SJSA1 (cell line): ENCODE results near the gene NCK2. TPM values are rescaled to one million over a fixed set of nuclear protein-coding genes. Genes with fewer than 3 reads are reported as not detected.

Experiments used
- DNase-seq, 2 experiments: peaks; one replicate each; pipeline ENCODE4 v3.0.0-alpha.2; 2015 to 2020; ENCODE audit warnings: low spot score in 2 of 2, low read depth in 1 of 2
- H3K27ac ChIP-seq: fragments of 250-450 bp; sonication (Bioruptor Pico); 2 replicates; pipeline ENCODE4 v1.5.1; 2020; ENCODE audit warnings: mild to moderate bottlenecking, moderate library complexity
- H3K27me3 ChIP-seq: fragments of 250-450 bp; sonication (Bioruptor Pico); replicated peaks from 2 replicates; pipeline ENCODE4 v1.5.1; 2020; ENCODE audit warnings: mild to moderate bottlenecking, moderate library complexity
- H3K36me3 ChIP-seq: fragments of 250-450 bp; sonication (Bioruptor Pico); 2 replicates; pipeline ENCODE4 v1.5.1; 2020; ENCODE audit warnings: mild to moderate bottlenecking
- H3K4me1 ChIP-seq: fragments of 250-450 bp; sonication (Bioruptor Pico); replicated peaks from 2 replicates; pipeline ENCODE4 v1.6.1; 2021; ENCODE audit warnings: mild to moderate bottlenecking
- H3K4me3 ChIP-seq: fragments of 250-450 bp; sonication (Bioruptor Pico); 2 replicates; pipeline ENCODE4 v1.5.1; 2020; ENCODE audit warnings: mild to moderate bottlenecking
- H3K9me3 ChIP-seq: fragments of 250-450 bp; sonication (Bioruptor Pico); replicated peaks from 2 replicates; pipeline ENCODE4 v1.5.1; 2020; ENCODE audit warnings: mild to moderate bottlenecking
- total RNA-seq: library from RNA; depleted of rRNA; stranded (reverse); fragments of >200 nt; shearing (Covaris generic); gene quantifications from 2 replicates; pipeline ENCODE4 v1.2.3, GENCODE V29; 2014

The NCK2 gene
- total RNA-seq, 1 experiment from 2014 or later: 47.1 TPM

GRCh38 chr2:105872142-105872728, 127.5 kb downstream of the NCK2 start:
- H3K27ac ChIP-seq: no peak overlapping the region

GRCh38 chr2:105872830-105873229, 128.1 kb downstream of the NCK2 start:
- no peak overlapping the region for H3K27ac ChIP-seq
- H3K4me1 ChIP-seq: peaks cover 18% of the 10 kb centered on the region
- no peak overlapping the region for H3K4me3 ChIP-seq
- H3K36me3 ChIP-seq: no peaks in the 10 kb centered on the region
- no peaks in the 10 kb centered on the region for H3K27me3 ChIP-seq
- no peak for DNase-seq
- H3K9me3 ChIP-seq: no peaks in the 10 kb centered on the region

More at GRCh38 chr2:105872142-105872728, 127.5 kb downstream of the NCK2 start:
- peaks cover 24% of the 10 kb centered on the region for H3K4me1 ChIP-seq
- H3K36me3 ChIP-seq: no peaks in the 10 kb centered on the region
- no peak overlapping the region for H3K4me3 ChIP-seq
- no peaks in the 10 kb centered on the region for H3K27me3 ChIP-seq
- no peaks in the 10 kb centered on the region for H3K9me3 ChIP-seq
- DNase-seq: no peak

GRCh38 chr2:105873281-105873680, 128.6 kb downstream of the NCK2 start:
- DNase-seq: no peak
- H3K27me3 ChIP-seq: no peaks in the 10 kb centered on the region
- H3K9me3 ChIP-seq: no peaks in the 10 kb centered on the region
- no peak overlapping the region for H3K4me3 ChIP-seq
- no peak overlapping the region; the same call in 1 of the 2 replicates for H3K27ac ChIP-seq
- no peaks in the 10 kb centered on the region for H3K36me3 ChIP-seq
- H3K4me1 ChIP-seq: peaks cover 16% of the 10 kb centered on the region

- no peaks in the 10 kb centered on the region for H3K9me3 ChIP-seq
- H3K27ac ChIP-seq: no peak overlapping the region; the same call in 1 of the 2 replicates
- H3K36me3 ChIP-seq: no peaks in the 10 kb centered on the region
- H3K4me1 ChIP-seq: peaks cover 16% of the 10 kb centered on the region
- H3K27me3 ChIP-seq: no peaks in the 10 kb centered on the region
- no peak overlapping the region for H3K4me3 ChIP-seq
- peak; percentile 88 to 90 for DNase-seq
These were observed 129.0 kb downstream of the NCK2 start for GRCh38 chr2:105873721-105874120.

GRCh38 chr2:105874466-105874865, 129.8 kb downstream of the NCK2 start:
- H3K27ac ChIP-seq: peak overlapping the region; percentile 4; the same call in 1 of the 2 replicates
- no peak for DNase-seq
- no peaks in the 10 kb centered on the region for H3K27me3 ChIP-seq
- no peaks in the 10 kb centered on the region for H3K9me3 ChIP-seq
- no peak overlapping the region for H3K4me3 ChIP-seq
- peaks cover 16% of the 10 kb centered on the region for H3K4me1 ChIP-seq
- H3K36me3 ChIP-seq: no peaks in the 10 kb centered on the region

GRCh38 chr2:105875241-105875640, 130.5 kb downstream of the NCK2 start:
- no peak for DNase-seq
- no peaks in the 10 kb centered on the region for H3K27me3 ChIP-seq
- peaks cover 16% of the 10 kb centered on the region for H3K4me1 ChIP-seq
- H3K9me3 ChIP-seq: no peaks in the 10 kb centered on the region
- H3K36me3 ChIP-seq: no peaks in the 10 kb centered on the region
- no peak overlapping the region for H3K27ac ChIP-seq
- no peak overlapping the region for H3K4me3 ChIP-seq

- Histone ChIP-seq H3K27ac (no peak overlapping the region), H3K4me3 (no peak overlapping the region), H3K9me3 (no peaks in the 10 kb centered on the region), H3K36me3 (no peaks in the 10 kb centered on the region), H3K4me1 (peaks cover 16% of the 10 kb centered on the region), H3K27me3 (no peaks in the 10 kb centered on the region)
- no peak for DNase-seq
These were observed 131.5 kb downstream of the NCK2 start for GRCh38 chr2:105876191-105876590.

GRCh38 chr2:105877945-105878344, 133.2 kb downstream of the NCK2 start:
- Histone ChIP-seq H3K4me3 (no peak overlapping the region), H3K27me3 (no peaks in the 10 kb centered on the region), H3K9me3 (no peaks in the 10 kb centered on the region), H3K36me3 (peaks cover 4% of the 10 kb centered on the region; the same call in 1 of the 2 replicates), H3K27ac (no peak overlapping the region), H3K4me1 (peaks cover 16% of the 10 kb centered on the region)
- no peak for DNase-seq

- Histone ChIP-seq H3K27ac (no peak overlapping the region), H3K36me3 (peaks cover 4% of the 10 kb centered on the region; the same call in 1 of the 2 replicates), H3K27me3 (no peaks in the 10 kb centered on the region), H3K4me1 (peaks cover 3% of the 10 kb centered on the region), H3K4me3 (no peak overlapping the region), H3K9me3 (no peaks in the 10 kb centered on the region)
- DNase-seq: no peak
These were observed 134.5 kb downstream of the NCK2 start for GRCh38 chr2:105879106-105879802.

GRCh38 chr2:105879803-105880300, 135.1 kb downstream of the NCK2 start:
- no peak overlapping the region for H3K27ac ChIP-seq
- no peak for DNase-seq
- H3K36me3 ChIP-seq: peaks cover 7% of the 10 kb centered on the region; the same call in 1 of the 2 replicates
- H3K9me3 ChIP-seq: no peaks in the 10 kb centered on the region
- no peak overlapping the region for H3K4me3 ChIP-seq
- no peaks in the 10 kb centered on the region; the same call in 1 of the 2 replicates for H3K4me1 ChIP-seq
- no peaks in the 10 kb centered on the region for H3K27me3 ChIP-seq

GRCh38 chr2:105880637-105881036, 135.9 kb downstream of the NCK2 start:
- H3K4me1 ChIP-seq: no peaks in the 10 kb centered on the region
- no peaks in the 10 kb centered on the region for H3K27me3 ChIP-seq
- no peak overlapping the region for H3K4me3 ChIP-seq
- no peak for DNase-seq
- H3K36me3 ChIP-seq: peaks cover 7% of the 10 kb centered on the region; the same call in 1 of the 2 replicates
- H3K9me3 ChIP-seq: no peaks in the 10 kb centered on the region
- H3K27ac ChIP-seq: no peak overlapping the region

- Histone ChIP-seq H3K27ac (no peak overlapping the region), H3K36me3 (peaks cover 11% of the 10 kb centered on the region; the same call in 1 of the 2 replicates), H3K4me1 (no peaks in the 10 kb centered on the region), H3K27me3 (no peaks in the 10 kb centered on the region), H3K4me3 (no peak overlapping the region), H3K9me3 (no peaks in the 10 kb centered on the region; the same call in 1 of the 2 replicates)
- DNase-seq: no peak
These were observed 136.8 kb downstream of the NCK2 start for GRCh38 chr2:105881286-105882136.

GRCh38 chr2:105882341-105882740, 137.6 kb downstream of the NCK2 start:
- Histone ChIP-seq H3K27me3 (no peaks in the 10 kb centered on the region), H3K9me3 (no peaks in the 10 kb centered on the region; the same call in 1 of the 2 replicates), H3K4me3 (no peak overlapping the region), H3K27ac (no peak overlapping the region), H3K36me3 (peaks cover 12% of the 10 kb centered on the region; the same call in 1 of the 2 replicates), H3K4me1 (no peaks in the 10 kb centered on the region)
- no peak for DNase-seq
